Stimulated activated naive CD8-positive, alpha-beta T cell treated with anti-CD3 and anti-CD28 coated beads, Interleukin-15, Interleukin-2, amounts not matched to agents 100 ng/mL and 50 ng/mL, for 24 hours (primary cell): ENCODE measurements around the gene TTPAL.
A peak's percentile ranks its signal among the peaks of the same experiment; 100 is the strongest.

Experiments used
- H3K27ac Mint-ChIP-seq: one replicate; pipeline ENCODE4 v1.8.0; 2021; ENCODE audit warnings: mild to moderate bottlenecking, mixed read lengths
- H3K27me3 Mint-ChIP-seq: one replicate; pipeline ENCODE4 v1.8.0; 2021; ENCODE audit warnings: mixed read lengths
- H3K36me3 Mint-ChIP-seq: one replicate; pipeline ENCODE4 v1.8.0; 2021; ENCODE audit warnings: low read depth, mixed read lengths
- H3K4me1 Mint-ChIP-seq: one replicate; pipeline ENCODE4 v1.8.0; 2021; ENCODE audit warnings: low read depth, mixed read lengths
- H3K4me3 Mint-ChIP-seq: one replicate; pipeline ENCODE4 v1.8.0; 2021; ENCODE audit warnings: mild to moderate bottlenecking, mixed read lengths
- H3K9me3 Mint-ChIP-seq: one replicate; pipeline ENCODE4 v1.8.0; 2021; ENCODE audit warnings: mixed read lengths

TTPAL gene

DNA sequence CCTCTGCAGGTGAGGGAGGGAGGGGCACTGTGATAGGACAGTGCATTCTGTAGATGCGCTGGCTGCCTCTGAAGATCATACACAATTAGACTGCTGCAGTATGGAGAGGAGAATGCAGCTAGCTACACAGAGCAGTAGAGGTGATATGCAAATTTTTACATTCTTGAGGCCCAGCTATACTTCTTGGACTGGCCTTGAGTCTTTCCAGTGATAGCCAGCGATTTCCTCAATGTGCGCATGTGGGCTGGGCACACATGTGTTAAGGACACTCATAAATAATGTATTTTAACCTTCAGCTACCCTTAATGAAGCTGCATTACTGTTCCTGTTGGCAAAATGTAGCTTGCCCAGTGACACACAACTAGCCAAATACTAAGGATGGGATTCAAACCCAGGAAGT lies 19.0 kb downstream of the TTPAL start:
- no peaks in the 10 kb centered on the region for H3K27me3 Mint-ChIP-seq
- H3K36me3 Mint-ChIP-seq = peaks cover 71% of the 10 kb centered on the region
- no peak overlapping the region for H3K4me3 Mint-ChIP-seq
- no peaks in the 10 kb centered on the region for H3K9me3 Mint-ChIP-seq
- H3K27ac Mint-ChIP-seq = peak overlapping the region; percentile 56
- H3K4me1 Mint-ChIP-seq = peaks cover 67% of the 10 kb centered on the region

GRCh38 chr20:44495257-44495656 lies 19.6 kb downstream of the TTPAL start:
- peak overlapping the region; percentile 89 for H3K27ac Mint-ChIP-seq

GRCh38 chr20:44495802-44496481 lies 20.3 kb downstream of the TTPAL start:
- H3K4me1 Mint-ChIP-seq = peaks cover 58% of the 10 kb centered on the region
- H3K9me3 Mint-ChIP-seq = no peaks in the 10 kb centered on the region
- no peak overlapping the region for H3K4me3 Mint-ChIP-seq
- H3K36me3 Mint-ChIP-seq = peaks cover 68% of the 10 kb centered on the region
- H3K27ac Mint-ChIP-seq = peak overlapping the region; percentile 89
- no peaks in the 10 kb centered on the region for H3K27me3 Mint-ChIP-seq

More at GRCh38 chr20:44495257-44495656, 19.6 kb downstream of the TTPAL start:
- H3K4me3 Mint-ChIP-seq = no peak overlapping the region
- H3K27me3 Mint-ChIP-seq = no peaks in the 10 kb centered on the region
- peaks cover 61% of the 10 kb centered on the region for H3K4me1 Mint-ChIP-seq
- H3K36me3 Mint-ChIP-seq = peaks cover 67% of the 10 kb centered on the region
- H3K9me3 Mint-ChIP-seq = no peaks in the 10 kb centered on the region

DNA sequence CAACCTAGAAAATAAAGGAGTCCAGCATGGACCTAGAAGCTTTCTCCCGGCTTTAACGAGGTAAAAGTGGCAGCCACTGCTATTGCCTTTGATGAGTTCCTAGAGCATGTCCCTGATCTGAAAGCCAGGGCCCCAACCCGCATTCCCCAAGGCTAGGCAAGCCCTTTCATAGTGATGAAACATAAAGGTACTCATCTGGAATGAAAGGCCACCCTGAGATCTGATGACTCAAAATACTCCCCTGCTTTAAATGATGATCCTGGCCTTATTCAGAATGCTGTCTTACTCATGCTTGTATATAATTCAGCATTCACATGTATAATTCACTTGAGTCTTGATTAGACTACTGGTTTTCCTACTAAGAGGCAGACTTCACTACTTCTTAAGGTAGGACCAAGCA lies 21.3 kb downstream of the TTPAL start:
- Mint-ChIP-seq H3K4me1 (peaks cover 48% of the 10 kb centered on the region), H3K9me3 (no peaks in the 10 kb centered on the region), H3K36me3 (peaks cover 71% of the 10 kb centered on the region), H3K27ac (peak overlapping the region; percentile 89), H3K27me3 (no peaks in the 10 kb centered on the region), H3K4me3 (no peak overlapping the region)

DNA sequence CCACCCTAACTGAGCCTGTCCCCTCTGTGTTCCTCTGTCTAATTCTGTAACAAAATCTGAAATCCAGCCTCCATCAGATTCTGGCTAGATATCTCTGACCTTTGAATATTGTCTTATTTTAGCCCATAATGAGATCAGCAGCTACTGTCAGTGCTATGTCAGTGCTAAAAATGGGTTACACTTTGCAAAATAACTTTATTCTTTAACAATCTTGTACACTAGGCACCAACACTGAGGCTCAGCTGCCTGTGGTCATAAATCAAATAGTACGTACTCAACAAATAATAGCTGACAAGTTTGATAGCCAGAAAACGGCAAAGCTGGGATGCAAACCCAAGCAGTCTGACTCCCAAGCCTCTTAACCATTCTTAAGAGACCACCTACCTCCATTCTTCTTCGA lies 22.1 kb downstream of the TTPAL start:
- H3K27ac Mint-ChIP-seq = peak overlapping the region; percentile 26
- H3K4me3 Mint-ChIP-seq = no peak overlapping the region
- no peaks in the 10 kb centered on the region for H3K9me3 Mint-ChIP-seq
- peaks cover 46% of the 10 kb centered on the region for H3K4me1 Mint-ChIP-seq
- no peaks in the 10 kb centered on the region for H3K27me3 Mint-ChIP-seq
- peaks cover 70% of the 10 kb centered on the region for H3K36me3 Mint-ChIP-seq

DNA sequence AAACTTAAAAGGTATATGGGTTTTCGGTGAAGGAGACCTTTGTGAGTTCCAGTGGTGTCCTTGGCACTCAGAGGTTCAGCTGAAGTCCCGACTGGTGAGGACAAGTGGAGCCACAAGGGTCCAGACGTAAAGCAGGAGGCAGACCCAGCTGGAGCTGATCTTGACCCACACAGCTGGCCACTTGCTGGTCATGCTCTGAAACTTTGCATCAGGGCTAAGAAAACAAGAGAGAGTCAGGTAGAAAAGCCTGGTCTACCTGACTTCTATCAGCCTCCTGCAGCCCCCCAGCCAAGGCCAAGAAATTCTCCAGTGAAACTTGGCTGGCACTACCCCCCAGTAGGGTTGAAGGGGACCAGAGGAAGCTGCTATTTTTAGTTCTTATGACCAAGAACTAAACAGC lies 24.5 kb downstream of the TTPAL start:
- H3K4me3 Mint-ChIP-seq = no peak overlapping the region
- H3K27me3 Mint-ChIP-seq = no peaks in the 10 kb centered on the region

GRCh38 chr20:44501448-44501847 lies 25.8 kb downstream of the TTPAL start:
- Mint-ChIP-seq H3K9me3 (no peaks in the 10 kb centered on the region), H3K27ac (no peak overlapping the region), H3K36me3 (peaks cover 48% of the 10 kb centered on the region), H3K4me3 (no peak overlapping the region), H3K4me1 (peaks cover 19% of the 10 kb centered on the region), H3K27me3 (no peaks in the 10 kb centered on the region)

More for the DNA sequence above, 24.5 kb downstream of the TTPAL start:
- no peaks in the 10 kb centered on the region for H3K9me3 Mint-ChIP-seq
- H3K27ac Mint-ChIP-seq = no peak overlapping the region
- H3K36me3 Mint-ChIP-seq = peaks cover 59% of the 10 kb centered on the region
- H3K4me1 Mint-ChIP-seq = peaks cover 32% of the 10 kb centered on the region

DNA sequence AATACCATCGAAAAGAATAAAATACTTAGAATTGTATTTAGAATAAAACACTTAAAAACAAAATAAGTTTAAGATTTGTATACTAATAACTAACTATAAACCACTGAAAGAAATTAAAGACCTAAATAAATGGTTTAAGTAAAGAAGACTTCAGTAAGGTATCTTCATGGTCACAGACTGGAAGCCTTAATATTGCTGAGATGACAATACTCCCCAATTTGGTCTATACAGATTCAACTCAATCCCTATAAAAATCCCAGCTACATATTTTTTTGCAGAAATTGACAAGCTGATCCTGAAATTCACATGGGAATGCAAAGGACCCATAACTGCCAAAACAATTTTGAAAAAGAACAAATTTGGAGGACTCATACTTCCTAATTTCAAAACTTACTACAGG lies 27.3 kb downstream of the TTPAL start:
- Mint-ChIP-seq H3K4me1 (peaks cover 4% of the 10 kb centered on the region), H3K27me3 (no peaks in the 10 kb centered on the region), H3K4me3 (no peak overlapping the region), H3K9me3 (no peaks in the 10 kb centered on the region), H3K27ac (no peak overlapping the region), H3K36me3 (peaks cover 47% of the 10 kb centered on the region)

GRCh38 chr20:44504402-44505307 lies 29.0 kb downstream of the TTPAL start:
- H3K27ac Mint-ChIP-seq = no peak overlapping the region

DNA sequence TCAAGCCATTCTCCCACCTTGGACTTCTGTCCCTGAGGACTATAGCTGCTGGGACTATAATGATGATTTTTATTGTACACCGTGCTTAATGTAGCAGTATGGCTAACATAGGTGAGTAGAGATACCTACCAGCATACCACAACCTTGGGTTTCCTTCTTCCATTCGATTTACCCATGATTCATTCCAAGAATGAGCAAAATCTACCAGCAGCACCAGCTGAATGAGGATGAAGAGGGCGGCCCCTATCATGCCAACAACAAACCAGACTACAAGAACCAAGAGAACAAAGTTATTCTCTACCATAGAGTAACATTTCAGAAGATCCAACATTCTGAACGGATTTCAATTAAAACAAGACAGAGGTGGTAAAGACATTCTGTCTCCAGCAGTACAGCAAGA lies 34.1 kb downstream of the TTPAL start:
- H3K27me3 Mint-ChIP-seq = no peaks in the 10 kb centered on the region
- peak overlapping the region; percentile 66 for H3K27ac Mint-ChIP-seq
- H3K4me3 Mint-ChIP-seq = no peak overlapping the region
- H3K36me3 Mint-ChIP-seq = peaks cover 43% of the 10 kb centered on the region
- H3K4me1 Mint-ChIP-seq = peaks cover 25% of the 10 kb centered on the region
- H3K9me3 Mint-ChIP-seq = no peaks in the 10 kb centered on the region

More at GRCh38 chr20:44504402-44505307, 29.0 kb downstream of the TTPAL start:
- Mint-ChIP-seq H3K4me1 (no peaks in the 10 kb centered on the region), H3K9me3 (no peaks in the 10 kb centered on the region), H3K27me3 (no peaks in the 10 kb centered on the region), H3K36me3 (peaks cover 46% of the 10 kb centered on the region), H3K4me3 (no peak overlapping the region)

DNA sequence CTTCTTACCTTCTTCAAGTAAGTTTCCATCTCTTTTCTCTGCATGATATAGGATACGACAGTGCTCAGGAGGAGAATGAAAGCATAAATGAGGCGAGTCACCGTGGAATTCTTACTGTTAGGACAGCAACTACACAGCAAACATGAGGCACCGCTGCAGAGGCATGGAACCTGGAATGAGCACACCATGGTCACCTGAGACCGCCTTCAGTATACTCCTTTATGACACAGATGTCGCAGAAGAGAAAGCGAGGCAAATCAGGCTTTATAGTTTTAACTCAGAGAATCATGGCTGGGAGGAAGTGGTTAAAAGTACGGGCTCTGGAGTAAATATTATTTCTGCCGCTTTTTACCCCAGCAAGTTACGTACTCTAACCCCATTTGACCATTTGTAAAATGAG lies 38.2 kb downstream of the TTPAL start:
- peak overlapping the region; percentile 20 for H3K4me3 Mint-ChIP-seq
- H3K36me3 Mint-ChIP-seq = peaks cover 29% of the 10 kb centered on the region
- peaks cover 50% of the 10 kb centered on the region for H3K4me1 Mint-ChIP-seq
- H3K27me3 Mint-ChIP-seq = no peaks in the 10 kb centered on the region
- no peaks in the 10 kb centered on the region for H3K9me3 Mint-ChIP-seq
- H3K27ac Mint-ChIP-seq = peak overlapping the region; percentile 63

DNA sequence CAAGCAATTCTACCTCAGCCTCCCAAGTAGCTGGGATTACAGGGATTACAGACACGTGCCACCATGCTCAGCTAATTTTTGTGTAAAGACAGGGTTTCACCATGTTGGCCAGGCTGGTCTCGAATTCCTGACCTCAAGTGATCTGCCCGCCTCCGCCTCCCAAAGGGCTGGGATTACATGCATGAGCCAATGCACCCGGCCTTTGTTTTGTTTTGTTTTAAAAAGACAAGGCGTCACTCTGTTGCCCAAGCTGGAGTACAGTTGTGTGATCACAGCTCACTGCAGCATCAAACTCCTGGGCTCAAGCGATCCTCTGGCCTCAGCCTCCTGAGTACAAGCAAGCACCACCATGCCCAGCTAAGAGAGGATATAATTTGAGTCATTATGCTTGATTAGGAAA lies 40.8 kb downstream of the TTPAL start:
- Mint-ChIP-seq H3K4me3 (no peak overlapping the region), H3K9me3 (no peaks in the 10 kb centered on the region), H3K4me1 (peaks cover 68% of the 10 kb centered on the region), H3K27ac (no peak overlapping the region), H3K27me3 (no peaks in the 10 kb centered on the region), H3K36me3 (peaks cover 22% of the 10 kb centered on the region)

GRCh38 chr20:44517454-44517853 lies 41.8 kb downstream of the TTPAL start:
- H3K36me3 Mint-ChIP-seq = peaks cover 20% of the 10 kb centered on the region
- H3K27me3 Mint-ChIP-seq = no peaks in the 10 kb centered on the region
- no peak overlapping the region for H3K27ac Mint-ChIP-seq
- no peak overlapping the region for H3K4me3 Mint-ChIP-seq
- H3K9me3 Mint-ChIP-seq = no peaks in the 10 kb centered on the region
- peaks cover 73% of the 10 kb centered on the region for H3K4me1 Mint-ChIP-seq

DNA sequence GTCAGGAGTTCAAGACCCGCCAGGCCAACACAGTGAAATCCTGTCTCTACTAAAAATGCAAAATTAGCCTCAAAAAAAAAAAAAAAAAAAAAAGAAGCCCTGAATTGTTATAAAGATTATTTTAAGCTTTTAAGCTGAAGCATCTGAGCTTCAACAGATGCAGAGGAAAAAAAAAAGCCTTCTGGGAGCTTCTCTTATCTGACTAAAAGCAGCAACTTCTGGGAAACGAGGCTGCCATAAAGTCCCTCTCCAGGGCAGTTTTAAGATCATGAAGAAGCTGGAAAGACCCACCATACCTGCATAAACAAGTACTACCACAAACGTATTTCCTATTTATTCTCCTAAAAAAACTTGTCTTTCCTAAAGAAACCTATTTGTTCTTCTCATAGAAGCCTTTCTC lies 42.6 kb downstream of the TTPAL start:
- H3K4me1 Mint-ChIP-seq = peaks cover 76% of the 10 kb centered on the region
- H3K4me3 Mint-ChIP-seq = no peak overlapping the region
- peaks cover 16% of the 10 kb centered on the region for H3K36me3 Mint-ChIP-seq
- H3K27me3 Mint-ChIP-seq = no peaks in the 10 kb centered on the region
- H3K9me3 Mint-ChIP-seq = no peaks in the 10 kb centered on the region
- peak overlapping the region; percentile 37 for H3K27ac Mint-ChIP-seq

GRCh38 chr20:44520881-44521280 lies 45.2 kb downstream of the TTPAL start:
- Mint-ChIP-seq H3K36me3 (peaks cover 10% of the 10 kb centered on the region), H3K4me1 (peaks cover 57% of the 10 kb centered on the region), H3K4me3 (peak overlapping the region; percentile 85), H3K27ac (no peak overlapping the region), H3K27me3 (no peaks in the 10 kb centered on the region), H3K9me3 (no peaks in the 10 kb centered on the region)
